ENCODE data around the gene PLS3. TPM values are rescaled to one million over a fixed set of nuclear protein-coding genes. Genes with fewer than 3 reads are reported as not detected.

PLS3 gene
- total RNA-seq, 4 donors from 2014 or later: 129 to 202 (median 171) TPM

GRCh38 chrX:115547448-115547847 is 13.5 kb upstream of the PLS3 start:
- WGBS, 2 donors: 50 to 93% methylated on average over 2 of the region's 2 CpGs
- TF ChIP-seq POLR2A (IDR thresholded peaks at IDR 0.05): no peak
- TF ChIP-seq CTCF (IDR thresholded peaks at IDR 0.05): no peak
- no peak for DNase-seq (ENCODE audit: low spot score in 2 of 2)

GRCh38 chrX:115549008-115549407 is 12.0 kb upstream of the PLS3 start:
- TF ChIP-seq CTCF (IDR thresholded peaks at IDR 0.05) (no peak), POLR2A (IDR thresholded peaks at IDR 0.05) (no peak)
- WGBS, 2 donors: 53 to 59% methylated on average over 3 of the region's 3 CpGs
- no peak for DNase-seq (ENCODE audit: low spot score in 2 of 2)
- no peak overlapping the region for H3K4me3 ChIP-seq (ENCODE audit: low read depth, poor library complexity, severe bottlenecking)
- intact Hi-C loops (cut with DNase I; ENCODE audit: low total_unique reads): no loop called here

More at GRCh38 chrX:115547448-115547847, 13.5 kb upstream of the PLS3 start:
- no peak overlapping the region for H3K4me3 ChIP-seq (ENCODE audit: low read depth, poor library complexity, severe bottlenecking)
- intact Hi-C loops (cut with DNase I; ENCODE audit: low total_unique reads): no loop called here

- intact Hi-C loops (cut with DNase I; ENCODE audit: low total_unique reads): no loop called here
- no peak overlapping the region for H3K4me3 ChIP-seq (ENCODE audit: low read depth, poor library complexity, severe bottlenecking)
- DNase-seq (ENCODE audit: low spot score in 2 of 2): no peak
- 72 to 89% methylated on average over 5 of the region's 5 CpGs for WGBS, 2 donors
- TF ChIP-seq CTCF (IDR thresholded peaks at IDR 0.05) (no peak), POLR2A (IDR thresholded peaks at IDR 0.05) (no peak)
Observed at GRCh38 chrX:115553171-115553570, 7.8 kb upstream of the PLS3 start.

GRCh38 chrX:115559672-115560071 is 1.3 kb upstream of the PLS3 start:
- no peak for DNase-seq (ENCODE audit: low spot score in 2 of 2)
- WGBS, 2 donors: 36 to 46% methylated on average over 3 of the region's 3 CpGs
- H3K4me3 ChIP-seq (ENCODE audit: low read depth, poor library complexity, severe bottlenecking): no peak overlapping the region
- intact Hi-C loops (cut with DNase I; ENCODE audit: low total_unique reads): no loop called here
- TF ChIP-seq POLR2A (IDR thresholded peaks at IDR 0.05) (no peak), CTCF (IDR thresholded peaks at IDR 0.05) (no peak)

- intact Hi-C loops (cut with DNase I; ENCODE audit: low total_unique reads): no loop called here
- DNase-seq (ENCODE audit: low spot score in 2 of 2): no peak
- H3K4me3 ChIP-seq (ENCODE audit: low read depth, poor library complexity, severe bottlenecking): no peak overlapping the region
- 27 to 29% methylated on average over 10 of the region's 10 CpGs for WGBS, 2 donors
- TF ChIP-seq CTCF (IDR thresholded peaks at IDR 0.05) (no peak), POLR2A (IDR thresholded peaks at IDR 0.05) (no peak)
Observed at GRCh38 chrX:115560211-115560977, 580 bp upstream of the PLS3 start.

Measured in lower leg skin (tissue), 4 donors.